ENCODE measurements around the gene OR2T6. TPM values are rescaled to one million over a fixed set of nuclear protein-coding genes. Genes with fewer than 3 reads are reported as not detected.

OR2T6 gene
- total RNA-seq, 1 donor from 2014 or later = not detected

- Histone ChIP-seq H3K36me3 (ENCODE audit: insufficient read depth, low read length) (no peaks in the 10 kb centered on the region), H3K4me1 (ENCODE audit: insufficient read depth, low read length) (no peaks in the 10 kb centered on the region), H2AFZ (ENCODE audit: low read depth, low read length) (no peak overlapping the region), H3K27ac (ENCODE audit: low read depth, low read length) (no peak overlapping the region), H3K27me3 (ENCODE audit: insufficient read depth, low read length) (no peaks in the 10 kb centered on the region), H3K79me2 (ENCODE audit: insufficient read depth, low read length) (no peaks in the 10 kb centered on the region), H3K9me3 (ENCODE audit: insufficient read depth, low read depth, low read length) (peaks cover 3% of the 10 kb centered on the region), H3K4me3 (ENCODE audit: insufficient read depth, low read depth, low read length) (no peak overlapping the region), H3K9ac (ENCODE audit: low read length) (no peak overlapping the region), H3K4me2 (ENCODE audit: low read length) (no peak overlapping the region), H4K20me1 (ENCODE audit: insufficient read depth, low read length) (no peaks in the 10 kb centered on the region)
- DNase-seq (ENCODE audit: low read depth) (no peak), FAIRE-seq (no peak)
- TF ChIP-seq CTCF (IDR thresholded peaks at IDR 0.05; ENCODE audit: insufficient read depth, low read depth, low read length) (no peak), EZH2 (IDR thresholded peaks at IDR 0.05; ENCODE audit: insufficient read depth, low read length) (no peak)
- Mint-ChIP-seq H3K4me3 (ENCODE audit: unreplicated experiment) (no peak overlapping the region), H3K27ac (ENCODE audit: unreplicated experiment) (no peak overlapping the region), H3K27me3 (ENCODE audit: low read depth, unreplicated experiment) (no peaks in the 10 kb centered on the region), H3K9me3 (ENCODE audit: unreplicated experiment) (peaks cover 4% of the 10 kb centered on the region), H3K36me3 (ENCODE audit: low read depth, unreplicated experiment) (no peaks in the 10 kb centered on the region), H3K4me1 (ENCODE audit: low read depth, unreplicated experiment) (no peaks in the 10 kb centered on the region)
Measured at GRCh38 chr1:248366609-248367008, 8.9 kb upstream of the OR2T6 start.

- Histone ChIP-seq H3K9me3 (ENCODE audit: insufficient read depth, low read depth, low read length) (peaks cover 3% of the 10 kb centered on the region), H2AFZ (ENCODE audit: low read depth, low read length) (no peak overlapping the region), H4K20me1 (ENCODE audit: insufficient read depth, low read length) (no peaks in the 10 kb centered on the region), H3K9ac (ENCODE audit: low read length) (no peak overlapping the region), H3K4me3 (ENCODE audit: insufficient read depth, low read depth, low read length) (no peak overlapping the region), H3K4me2 (ENCODE audit: low read length) (no peak overlapping the region), H3K4me1 (ENCODE audit: insufficient read depth, low read length) (no peaks in the 10 kb centered on the region), H3K36me3 (ENCODE audit: insufficient read depth, low read length) (no peaks in the 10 kb centered on the region), H3K79me2 (ENCODE audit: insufficient read depth, low read length) (no peaks in the 10 kb centered on the region), H3K27me3 (ENCODE audit: insufficient read depth, low read length) (no peaks in the 10 kb centered on the region), H3K27ac (ENCODE audit: low read depth, low read length) (no peak overlapping the region)
- Mint-ChIP-seq H3K4me3 (ENCODE audit: unreplicated experiment) (no peak overlapping the region), H3K27ac (ENCODE audit: unreplicated experiment) (no peak overlapping the region), H3K4me1 (ENCODE audit: low read depth, unreplicated experiment) (no peaks in the 10 kb centered on the region), H3K9me3 (ENCODE audit: unreplicated experiment) (peaks cover 9% of the 10 kb centered on the region), H3K27me3 (ENCODE audit: low read depth, unreplicated experiment) (no peaks in the 10 kb centered on the region), H3K36me3 (ENCODE audit: low read depth, unreplicated experiment) (no peaks in the 10 kb centered on the region)
- DNase-seq (ENCODE audit: low read depth) (no peak), FAIRE-seq (no peak)
- no peak for TF ChIP-seq CTCF (IDR thresholded peaks at IDR 0.05; ENCODE audit: insufficient read depth, low read depth, low read length)
- no peak for TF ChIP-seq EZH2 (IDR thresholded peaks at IDR 0.05; ENCODE audit: insufficient read depth, low read length)
Measured at GRCh38 chr1:248372394-248372793, 3.2 kb upstream of the OR2T6 start.

- peaks cover 3% of the 10 kb centered on the region for H3K9me3 ChIP-seq (ENCODE audit: insufficient read depth, low read depth, low read length)
- FAIRE-seq = no peak
Measured at GRCh38 chr1:248373761-248374160, 1.8 kb upstream of the OR2T6 start.

More at GRCh38 chr1:248373761-248374160, 1.8 kb upstream of the OR2T6 start:
- H3K4me1 Mint-ChIP-seq (ENCODE audit: low read depth, unreplicated experiment) = no peaks in the 10 kb centered on the region
- Histone ChIP-seq H3K4me2 (ENCODE audit: low read length) (no peak overlapping the region), H3K36me3 (ENCODE audit: insufficient read depth, low read length) (no peaks in the 10 kb centered on the region), H4K20me1 (ENCODE audit: insufficient read depth, low read length) (no peaks in the 10 kb centered on the region), H3K27me3 (ENCODE audit: insufficient read depth, low read length) (no peaks in the 10 kb centered on the region), H3K4me1 (ENCODE audit: insufficient read depth, low read length) (no peaks in the 10 kb centered on the region), H3K27ac (ENCODE audit: low read depth, low read length) (no peak overlapping the region), H3K79me2 (ENCODE audit: insufficient read depth, low read length) (no peaks in the 10 kb centered on the region), H2AFZ (ENCODE audit: low read depth, low read length) (no peak overlapping the region), H3K9ac (ENCODE audit: low read length) (no peak overlapping the region), H3K4me3 (ENCODE audit: insufficient read depth, low read depth, low read length) (no peak overlapping the region)
- H3K9me3 Mint-ChIP-seq (ENCODE audit: unreplicated experiment) = peaks cover 9% of the 10 kb centered on the region
- H3K27me3 Mint-ChIP-seq (ENCODE audit: low read depth, unreplicated experiment) = no peaks in the 10 kb centered on the region
- DNase-seq (ENCODE audit: low read depth) = no peak
- no peak overlapping the region for H3K4me3 Mint-ChIP-seq (ENCODE audit: unreplicated experiment)
- H3K36me3 Mint-ChIP-seq (ENCODE audit: low read depth, unreplicated experiment) = no peaks in the 10 kb centered on the region
- no peak overlapping the region for H3K27ac Mint-ChIP-seq (ENCODE audit: unreplicated experiment)
- TF ChIP-seq EZH2 (IDR thresholded peaks at IDR 0.05; ENCODE audit: insufficient read depth, low read length) = no peak
- TF ChIP-seq CTCF (IDR thresholded peaks at IDR 0.05; ENCODE audit: insufficient read depth, low read depth, low read length) = no peak
